ENCODE results near the gene USP12.

Gene USP12

GRCh38 chr13:27182844-27183497 lies 11.4 kb upstream of the USP12 start:
- DNase-seq = no peak

- DNase-seq = no peak
These were observed 10.4 kb upstream of the USP12 start for GRCh38 chr13:27182054-27182453.

DNA sequence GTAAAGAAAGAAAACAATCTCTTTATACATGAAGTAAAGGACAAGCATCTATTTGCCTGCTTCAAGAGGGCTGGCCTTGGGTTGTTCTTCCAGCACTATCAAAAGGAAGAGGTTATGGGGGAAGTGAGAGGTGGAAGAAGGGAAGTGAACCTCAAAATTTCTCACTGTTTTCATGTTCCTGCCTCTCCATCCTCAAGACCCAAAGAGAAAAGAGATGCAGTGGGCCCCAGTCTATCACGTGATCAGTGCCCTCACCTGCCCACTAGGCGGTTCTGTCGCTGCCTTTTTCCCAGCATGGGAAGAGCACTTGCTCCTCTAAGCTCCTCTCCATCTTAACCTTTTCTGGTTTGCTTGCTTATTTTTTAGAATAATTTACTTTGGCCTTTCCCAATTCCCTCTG lies 6.2 kb upstream of the USP12 start:
- DNase-seq = no peak

- no peak for DNase-seq
These were observed 5.1 kb upstream of the USP12 start for GRCh38 chr13:27176470-27177410.

DNA sequence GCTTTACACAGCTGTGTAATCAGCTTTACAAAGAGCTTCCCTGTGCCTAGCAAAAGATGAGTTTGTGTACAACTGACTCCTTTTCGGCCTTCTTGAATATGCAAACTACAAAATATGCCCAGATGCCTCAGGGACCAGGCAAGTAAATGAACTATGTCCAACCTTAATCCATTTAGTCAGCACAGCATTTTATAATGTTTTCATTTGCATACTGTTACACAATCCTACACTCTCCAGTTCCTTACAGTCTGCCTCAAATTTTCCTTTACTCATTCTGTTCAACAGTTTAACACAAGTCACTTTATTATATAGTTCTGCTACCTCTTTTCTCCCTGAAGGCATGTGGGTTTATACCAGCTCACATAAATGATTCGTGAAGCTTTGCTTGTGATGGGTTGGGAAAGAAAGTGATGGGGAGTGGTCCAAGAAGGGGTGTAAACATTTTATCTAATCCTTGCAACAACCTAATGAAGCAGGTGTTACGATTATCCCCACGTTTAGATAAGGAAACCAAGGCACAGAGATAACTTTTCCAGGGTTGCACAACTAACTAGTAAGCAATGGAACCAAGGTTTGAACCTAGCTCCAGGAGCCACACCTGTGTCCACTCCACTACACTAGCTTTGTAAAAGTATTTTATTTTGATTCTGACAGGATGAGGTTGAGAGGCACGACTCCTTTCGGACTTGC lies 3.3 kb upstream of the USP12 start:
- DNase-seq = no peak

DNA sequence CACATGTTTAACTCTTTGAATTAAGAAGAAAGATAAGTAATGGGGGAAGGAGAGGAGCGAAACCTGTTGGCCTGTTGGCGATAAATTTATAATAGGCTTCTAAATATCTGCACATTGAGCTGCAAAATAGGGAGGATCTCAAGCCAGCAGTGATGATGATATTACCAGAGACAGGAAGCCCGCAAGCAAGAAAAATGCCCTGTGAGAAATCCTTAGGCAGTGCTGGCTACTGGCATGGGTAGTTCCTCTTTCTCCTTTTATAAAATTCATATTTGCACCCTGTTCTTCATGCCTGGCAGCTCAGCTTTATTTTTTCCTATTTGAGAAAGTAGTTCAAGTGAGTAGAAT lies 858 bp upstream of the USP12 start:
- DNase-seq = no peak

DNA sequence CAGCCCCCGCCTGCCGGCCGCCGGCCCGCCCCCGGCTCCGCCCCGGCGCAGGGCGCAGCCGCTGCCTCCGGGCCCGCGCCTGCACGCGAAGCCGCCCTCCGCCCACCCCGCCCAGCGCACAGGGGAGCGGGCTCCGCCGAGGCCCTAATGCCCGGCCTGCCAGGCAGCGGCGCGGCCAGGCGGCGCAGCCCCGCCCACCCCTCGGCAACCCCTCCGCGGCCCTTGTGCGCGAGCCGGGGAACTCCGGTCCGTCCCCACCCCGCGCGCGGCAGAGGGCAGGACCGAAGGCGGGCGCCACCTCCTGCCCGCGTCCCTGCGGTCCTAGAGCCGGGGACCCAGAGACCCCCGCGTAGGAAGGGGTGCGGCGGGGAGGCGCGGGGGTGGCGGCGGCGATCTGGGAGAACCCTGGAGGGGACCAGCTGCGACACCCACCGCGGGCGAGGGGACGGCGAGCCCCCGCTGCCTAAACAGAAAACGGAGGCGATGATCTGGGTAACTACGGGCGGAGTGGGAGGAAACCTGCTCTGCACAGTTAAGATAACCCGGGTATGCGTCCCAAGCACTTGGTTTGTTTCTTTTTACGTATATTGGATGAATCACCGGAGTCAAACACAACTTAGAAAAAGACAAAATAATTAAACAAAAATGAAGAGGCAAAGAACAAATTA lies 350 bp upstream of the USP12 start:
- DNase-seq = peak; percentile 94

DNA sequence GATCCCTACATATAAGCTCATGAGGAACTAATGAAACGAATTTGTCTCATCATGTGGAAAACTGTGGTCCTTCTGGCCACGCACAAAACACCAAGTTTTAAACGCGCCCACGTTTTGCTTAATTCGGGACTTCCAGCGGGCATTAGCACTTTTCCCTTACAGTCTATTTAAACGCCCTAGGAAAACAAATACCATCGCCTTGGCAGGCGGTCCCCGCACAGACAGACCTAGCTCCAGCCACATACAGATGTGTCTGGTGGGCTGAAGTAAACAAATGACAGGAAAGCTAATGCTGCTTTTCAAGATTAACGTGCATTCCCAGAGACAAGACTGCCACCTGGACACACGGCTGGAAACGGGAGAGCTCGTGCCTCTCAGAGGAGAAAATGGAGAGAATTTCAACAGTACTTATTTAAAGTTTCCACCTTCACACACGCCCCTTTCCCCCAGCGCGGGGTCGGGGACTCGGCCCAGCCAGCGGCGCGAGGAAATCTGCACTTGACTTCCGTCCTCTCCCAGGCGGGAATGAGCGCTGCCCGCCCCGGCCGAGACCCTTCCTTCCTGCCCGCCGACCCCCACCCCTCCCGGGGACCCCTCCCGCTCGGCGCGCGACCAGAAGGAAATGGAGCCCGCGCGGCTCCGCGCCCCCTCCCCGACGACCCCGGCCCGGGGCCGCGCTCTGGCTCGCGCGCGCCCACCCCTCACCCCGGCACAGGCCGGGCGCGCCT lies 931 bp downstream of the USP12 start:
- peak; percentile 54 for DNase-seq

DNA sequence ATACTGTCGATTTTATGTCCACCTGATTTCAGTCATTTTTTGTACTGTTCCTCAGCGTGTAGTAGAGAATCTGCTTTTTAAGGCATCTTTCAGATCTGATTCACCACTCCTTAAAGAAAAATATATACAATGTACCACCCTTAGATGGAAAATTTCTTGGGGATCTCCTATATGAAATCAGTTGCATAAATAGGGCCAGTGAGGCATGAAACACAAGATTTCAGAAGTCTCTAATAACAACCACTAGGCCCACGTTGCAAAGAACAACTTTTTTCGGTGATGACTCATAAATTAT lies 1.4 kb downstream of the USP12 start:
- no peak for DNase-seq

- DNase-seq = no peak
These were observed 2.5 kb downstream of the USP12 start for GRCh38 chr13:27168906-27169657.

DNA sequence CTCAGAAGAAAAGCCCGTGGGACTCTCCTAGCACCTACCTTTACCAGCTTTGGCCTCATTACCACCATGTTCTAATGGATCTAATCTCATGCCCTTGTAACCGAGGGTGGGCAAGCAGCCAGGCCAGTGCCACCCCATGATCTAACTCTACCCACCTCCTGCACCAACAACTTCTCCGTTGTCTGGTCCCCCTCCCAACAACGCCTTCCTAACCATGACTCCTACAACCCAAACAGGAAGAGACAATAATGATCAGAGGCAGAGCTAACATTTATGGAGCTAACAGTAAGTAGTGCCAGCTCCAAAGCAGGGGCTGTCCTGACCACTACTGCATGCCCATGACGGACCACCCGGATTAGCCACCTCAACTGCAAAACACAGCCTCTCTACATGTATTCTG lies 3.5 kb downstream of the USP12 start:
- no peak for DNase-seq

GRCh38 chr13:27166313-27166712 lies 5.3 kb downstream of the USP12 start:
- DNase-seq = no peak

- no peak for DNase-seq
These were observed 9.6 kb downstream of the USP12 start for GRCh38 chr13:27161980-27162379.

GRCh38 chr13:27161423-27161822 lies 10.2 kb downstream of the USP12 start:
- no peak for DNase-seq

DNA sequence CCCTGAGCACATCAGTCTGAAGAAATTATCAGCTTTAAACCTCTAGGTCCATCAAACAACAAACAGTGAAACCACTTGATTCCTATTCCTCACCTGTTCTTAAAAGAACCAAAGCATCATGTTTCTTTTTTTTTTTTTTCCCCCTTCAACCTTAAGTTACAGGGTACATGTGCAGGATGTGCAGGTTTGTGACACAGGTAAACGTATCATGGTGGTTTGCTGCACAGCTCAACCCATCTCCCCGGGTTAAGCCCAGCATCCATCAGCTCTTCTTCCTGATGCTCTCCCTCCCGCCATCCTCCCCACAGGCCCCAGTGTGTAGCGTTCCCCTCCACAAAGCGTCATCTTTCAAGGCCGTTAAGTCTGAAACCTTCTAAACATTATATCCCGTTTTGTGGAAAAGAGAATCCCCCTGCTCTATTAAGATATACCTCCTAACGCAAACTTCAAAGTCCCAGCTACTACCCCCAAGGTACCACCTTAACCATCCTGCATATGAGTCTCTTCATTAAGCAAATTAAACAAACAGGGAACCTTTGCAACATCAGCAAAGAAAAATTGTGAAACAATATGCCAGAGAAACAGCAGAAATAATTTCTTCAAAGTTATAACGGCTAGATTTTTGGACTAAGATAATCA lies 10.8 kb downstream of the USP12 start:
- no peak for DNase-seq

- DNase-seq = no peak
These were observed 11.6 kb downstream of the USP12 start for GRCh38 chr13:27159806-27160563.

GRCh38 chr13:27158335-27158734 lies 13.3 kb downstream of the USP12 start:
- no peak for DNase-seq

GRCh38 chr13:27151798-27152599 lies 19.6 kb downstream of the USP12 start:
- no peak for DNase-seq

DNA sequence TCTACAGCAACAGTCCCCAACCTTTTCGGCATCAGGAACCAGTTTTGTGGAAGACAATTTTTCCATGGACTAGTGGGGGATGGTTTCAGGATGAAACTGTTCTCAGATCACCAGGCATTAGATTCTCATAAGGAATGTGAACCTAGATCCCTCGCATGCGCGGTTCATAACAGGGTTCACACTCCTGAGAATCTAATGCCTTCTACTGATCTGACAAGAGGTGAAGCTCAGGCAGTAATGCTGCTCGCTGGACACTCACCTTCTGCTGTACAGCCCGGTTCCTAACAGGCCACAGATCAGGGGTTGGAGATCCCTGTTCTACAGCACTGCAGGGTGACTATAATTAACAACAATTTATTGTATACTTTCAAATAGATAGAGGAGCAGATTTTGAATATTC lies 21.9 kb downstream of the USP12 start:
- DNase-seq = no peak

GRCh38 chr13:27148900-27149299 lies 22.7 kb downstream of the USP12 start:
- DNase-seq = no peak

Data from activated T-cell treated with anti-CD3 and anti-CD28 coated beads, Interleukin-2, amount 50 U/mL, for 1 hour (primary cell).